SJSA1 (cell line): ENCODE measurements around the gene MBOAT2. TPM values are rescaled to one million over a fixed set of nuclear protein-coding genes. Genes with fewer than 3 reads are reported as not detected.
"Not testable (repeated sequence)": the region's sequence is repeated elsewhere in the genome, so short reads cannot be mapped to it uniquely, and the experiment has no call there.

Experiments
- DNase-seq, 2 experiments: peaks; one replicate each; pipeline ENCODE4 v3.0.0-alpha.2; 2015 to 2020; ENCODE audit warnings: low spot score in 2 of 2, low read depth in 1 of 2
- H3K27ac ChIP-seq: fragments of 250-450 bp; sonication (Bioruptor Pico); 2 replicates; pipeline ENCODE4 v1.5.1; 2020; ENCODE audit warnings: mild to moderate bottlenecking, moderate library complexity
- H3K27me3 ChIP-seq: fragments of 250-450 bp; sonication (Bioruptor Pico); replicated peaks from 2 replicates; pipeline ENCODE4 v1.5.1; 2020; ENCODE audit warnings: mild to moderate bottlenecking, moderate library complexity
- H3K36me3 ChIP-seq: fragments of 250-450 bp; sonication (Bioruptor Pico); 2 replicates; pipeline ENCODE4 v1.5.1; 2020; ENCODE audit warnings: mild to moderate bottlenecking
- H3K4me1 ChIP-seq: fragments of 250-450 bp; sonication (Bioruptor Pico); replicated peaks from 2 replicates; pipeline ENCODE4 v1.6.1; 2021; ENCODE audit warnings: mild to moderate bottlenecking
- H3K4me3 ChIP-seq: fragments of 250-450 bp; sonication (Bioruptor Pico); 2 replicates; pipeline ENCODE4 v1.5.1; 2020; ENCODE audit warnings: mild to moderate bottlenecking
- H3K9me3 ChIP-seq: fragments of 250-450 bp; sonication (Bioruptor Pico); replicated peaks from 2 replicates; pipeline ENCODE4 v1.5.1; 2020; ENCODE audit warnings: mild to moderate bottlenecking
- total RNA-seq: library from RNA; depleted of rRNA; stranded (reverse); fragments of >200 nt; shearing (Covaris generic); gene quantifications from 2 replicates; pipeline ENCODE4 v1.2.3, GENCODE V29; 2014; rRNA removed

MBOAT2 gene, protein sequence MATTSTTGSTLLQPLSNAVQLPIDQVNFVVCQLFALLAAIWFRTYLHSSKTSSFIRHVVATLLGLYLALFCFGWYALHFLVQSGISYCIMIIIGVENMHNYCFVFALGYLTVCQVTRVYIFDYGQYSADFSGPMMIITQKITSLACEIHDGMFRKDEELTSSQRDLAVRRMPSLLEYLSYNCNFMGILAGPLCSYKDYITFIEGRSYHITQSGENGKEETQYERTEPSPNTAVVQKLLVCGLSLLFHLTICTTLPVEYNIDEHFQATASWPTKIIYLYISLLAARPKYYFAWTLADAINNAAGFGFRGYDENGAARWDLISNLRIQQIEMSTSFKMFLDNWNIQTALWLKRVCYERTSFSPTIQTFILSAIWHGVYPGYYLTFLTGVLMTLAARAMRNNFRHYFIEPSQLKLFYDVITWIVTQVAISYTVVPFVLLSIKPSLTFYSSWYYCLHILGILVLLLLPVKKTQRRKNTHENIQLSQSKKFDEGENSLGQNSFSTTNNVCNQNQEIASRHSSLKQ
- total RNA-seq: 36.4 and 76.5 TPM in 2 replicates

GRCh38 chr2:9003616-9004337 is at the start of gene MBOAT2:
Gene MBOAT2, minus strand, starts transcription at chr2:9003684. Its CDS starts 70 bp downstream, at chr2:9003614.
- peak; percentile 92 to 94 for DNase-seq
- peak within 1 kb of the TSS; percentile 69 for H3K4me3 ChIP-seq
- peaks cover 8% of the 10 kb centered on the region for H3K36me3 ChIP-seq
- H3K27me3 ChIP-seq: no peaks in the 10 kb centered on the region
- H3K9me3 ChIP-seq: no peaks in the 10 kb centered on the region
- H3K4me1 ChIP-seq: peaks cover 38% of the 10 kb centered on the region
- H3K27ac ChIP-seq: peak within 1 kb of the TSS; percentile 96

DNA sequence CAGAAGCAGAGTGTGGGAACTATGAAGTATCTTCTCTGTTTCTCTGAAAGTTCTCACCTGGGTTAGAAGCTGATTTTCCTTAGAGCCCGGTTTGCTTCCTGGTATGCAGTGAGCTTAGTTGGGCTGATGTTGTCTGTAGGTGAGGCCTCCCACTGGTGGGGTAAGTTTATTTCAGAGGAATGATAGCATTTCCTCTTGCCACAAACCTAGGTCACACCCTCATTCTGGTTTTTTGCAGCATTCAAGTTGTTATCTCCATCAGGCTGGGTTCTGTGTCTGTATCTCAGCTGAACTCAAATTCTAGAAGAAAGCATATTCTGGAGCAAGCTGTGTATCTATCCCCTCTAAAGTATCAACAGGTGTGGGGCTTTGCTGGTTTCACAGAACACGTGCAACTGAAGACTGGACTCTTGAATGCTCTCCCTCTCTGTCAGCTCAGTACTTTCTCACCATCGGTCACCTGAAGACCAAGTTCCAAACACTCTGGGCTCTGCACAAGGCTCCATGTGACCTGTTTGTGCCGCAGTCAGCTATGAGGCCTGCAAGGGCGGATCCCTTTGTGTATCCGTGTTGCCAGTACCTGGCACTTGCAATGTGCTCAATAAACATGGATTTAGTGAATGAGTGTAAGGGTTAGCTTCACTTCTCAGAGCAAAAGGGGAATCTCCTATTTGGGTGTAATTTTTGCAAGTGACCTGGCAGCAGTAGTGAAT is 49.5 kb upstream of the MBOAT2 start:
- H3K9me3 ChIP-seq: no peaks in the 10 kb centered on the region

GRCh38 chr2:9051451-9051850 is 48.0 kb upstream of the MBOAT2 start:
- peaks cover 13% of the 10 kb centered on the region; the same call in 1 of the 2 replicates for H3K4me1 ChIP-seq
- not testable (repeated sequence) for H3K27me3 ChIP-seq, DNase-seq, H3K36me3 ChIP-seq, H3K9me3 ChIP-seq, H3K27ac ChIP-seq, H3K4me3 ChIP-seq

More for the DNA sequence above, 49.5 kb upstream of the MBOAT2 start:
- Histone ChIP-seq H3K27ac (no peak overlapping the region), H3K27me3 (no peaks in the 10 kb centered on the region), H3K36me3 (no peaks in the 10 kb centered on the region), H3K4me3 (no peak overlapping the region), H3K4me1 (peaks cover 20% of the 10 kb centered on the region)
- DNase-seq: no peak

DNA sequence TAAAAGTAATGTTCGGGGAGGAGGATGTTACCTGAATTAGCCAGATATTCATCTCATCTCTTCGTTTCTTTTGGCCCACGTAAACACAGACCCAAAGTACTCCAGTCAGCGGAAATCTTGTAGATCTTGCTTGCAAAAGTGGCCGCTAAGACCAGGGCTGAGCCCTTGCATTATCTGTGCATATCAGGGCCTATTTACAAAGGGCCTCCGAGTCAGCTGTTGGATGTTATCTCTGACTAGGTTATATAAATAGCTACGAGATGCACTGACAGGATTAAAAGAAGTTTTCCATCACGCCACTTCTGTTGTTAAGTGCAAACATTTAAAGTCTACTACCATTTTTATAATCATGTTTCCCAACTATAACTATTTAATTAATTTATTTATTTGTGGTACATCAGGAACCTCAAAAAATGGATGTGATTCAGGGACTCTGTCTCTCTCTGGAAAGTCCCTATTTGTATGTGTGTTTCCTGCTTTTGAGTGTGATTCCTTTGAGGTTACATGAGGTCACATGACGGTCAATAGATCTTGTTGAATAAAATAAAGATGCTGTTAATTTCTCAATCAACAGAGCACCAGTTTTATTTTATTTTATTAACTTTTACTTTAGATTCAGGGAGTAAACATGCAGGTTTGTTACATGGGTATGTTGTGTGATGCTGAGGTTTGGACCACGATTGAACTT is 46.8 kb upstream of the MBOAT2 start:
- no peaks in the 10 kb centered on the region for H3K9me3 ChIP-seq
- no peaks in the 10 kb centered on the region for H3K27me3 ChIP-seq
- peak in 1 of 2 experiments; percentile 8 for DNase-seq
- no peaks in the 10 kb centered on the region for H3K36me3 ChIP-seq
- no peak overlapping the region for H3K27ac ChIP-seq
- H3K4me3 ChIP-seq: no peak overlapping the region
- H3K4me1 ChIP-seq: peaks cover 13% of the 10 kb centered on the region; the same call in 1 of the 2 replicates

- H3K36me3 ChIP-seq: no peaks in the 10 kb centered on the region
- no peaks in the 10 kb centered on the region for H3K27me3 ChIP-seq
- no peaks in the 10 kb centered on the region for H3K9me3 ChIP-seq
- no peak overlapping the region for H3K27ac ChIP-seq
- no peak for DNase-seq
- no peak overlapping the region for H3K4me3 ChIP-seq
- peaks cover 5% of the 10 kb centered on the region; the same call in 1 of the 2 replicates for H3K4me1 ChIP-seq
Measured at GRCh38 chr2:9045595-9045994, 42.1 kb upstream of the MBOAT2 start.

DNA sequence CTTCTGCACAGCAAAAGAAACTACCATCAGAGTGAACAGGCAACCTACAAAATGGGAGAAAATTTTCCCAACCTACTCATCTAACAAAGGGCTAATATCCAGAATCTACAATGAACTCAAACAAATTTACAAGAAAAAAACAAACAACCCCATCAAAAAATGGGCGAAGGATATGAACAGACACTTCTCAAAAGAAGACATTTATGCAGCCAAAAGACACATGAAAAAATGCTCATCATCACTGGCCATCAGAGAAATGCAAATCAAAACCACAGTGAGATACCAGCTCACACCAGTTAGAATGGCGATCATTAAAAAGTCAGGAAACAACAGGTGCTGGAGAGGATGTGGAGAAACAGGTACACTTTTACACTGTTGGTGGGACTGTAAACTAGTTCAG is 40.0 kb upstream of the MBOAT2 start:
- H3K4me1 ChIP-seq, H3K27me3 ChIP-seq, H3K4me3 ChIP-seq, DNase-seq, H3K27ac ChIP-seq, H3K9me3 ChIP-seq, H3K36me3 ChIP-seq: not testable (repeated sequence)

DNA sequence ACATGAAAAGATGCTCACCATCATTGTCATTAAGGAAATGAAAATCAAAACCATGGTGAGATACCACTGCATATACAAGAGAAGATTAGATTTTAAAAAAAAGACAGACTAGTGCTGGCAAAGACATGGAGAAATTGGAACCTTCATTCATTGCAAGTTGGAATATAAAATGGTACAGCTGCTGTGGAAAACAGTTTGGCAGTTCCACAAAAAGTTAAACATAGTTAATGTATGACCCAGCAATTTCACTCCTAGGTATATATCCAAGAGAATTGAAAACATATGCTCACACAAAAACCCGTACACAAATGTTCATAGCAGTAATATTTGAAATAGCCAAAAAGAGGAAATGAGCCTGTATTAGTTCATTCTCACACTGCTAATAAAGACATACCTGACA is 33.7 kb upstream of the MBOAT2 start:
- DNase-seq: no peak
- Histone ChIP-seq H3K27me3 (no peaks in the 10 kb centered on the region), H3K4me1 (no peaks in the 10 kb centered on the region), H3K36me3 (no peaks in the 10 kb centered on the region), H3K4me3 (no peak overlapping the region), H3K27ac (no peak overlapping the region), H3K9me3 (no peaks in the 10 kb centered on the region)

DNA sequence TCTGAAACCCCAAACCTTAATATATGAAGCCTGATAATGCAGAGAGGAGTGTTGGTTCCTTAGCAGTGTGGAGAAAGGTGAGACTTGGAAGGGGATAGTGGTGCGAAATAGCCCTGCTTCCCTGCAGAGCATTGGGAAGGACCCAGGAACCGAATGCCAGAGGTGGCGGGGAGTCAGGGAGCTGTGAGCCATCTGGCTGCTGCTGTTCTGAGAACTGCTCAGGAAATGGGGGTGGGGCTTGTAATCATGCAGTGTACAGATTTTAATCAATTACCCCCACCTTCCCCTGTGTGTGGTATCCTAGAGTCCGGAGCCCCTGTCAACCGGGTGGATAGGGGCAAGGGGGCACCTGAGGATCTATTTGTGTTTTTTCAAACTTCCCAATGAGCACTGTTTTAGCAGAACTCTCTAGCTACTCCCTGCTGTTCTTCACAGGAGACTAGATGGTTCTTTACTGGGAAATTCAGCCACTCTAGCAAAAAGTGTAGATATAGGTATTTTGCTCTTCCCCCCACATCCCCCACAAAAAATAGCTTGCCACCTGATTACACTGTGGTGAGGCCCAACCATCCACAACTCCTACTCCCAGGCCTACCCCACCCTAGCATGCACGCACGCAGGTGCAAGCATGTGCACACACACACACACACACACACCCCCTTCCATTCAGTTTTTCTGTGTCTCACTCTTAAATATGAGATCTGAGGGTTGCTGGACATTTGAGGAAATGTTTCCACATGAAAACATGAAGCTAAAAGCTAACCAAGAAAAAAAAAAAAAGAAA is 30.1 kb upstream of the MBOAT2 start:
- Histone ChIP-seq H3K4me1 (0 out of 2 replicates have a peak, but pooled peaks cover 4% of the 10 kb centered on the region), H3K27ac (no peak overlapping the region), H3K4me3 (no peak overlapping the region), H3K9me3 (no peaks in the 10 kb centered on the region), H3K27me3 (no peaks in the 10 kb centered on the region), H3K36me3 (no peaks in the 10 kb centered on the region)
- no peak for DNase-seq

DNA sequence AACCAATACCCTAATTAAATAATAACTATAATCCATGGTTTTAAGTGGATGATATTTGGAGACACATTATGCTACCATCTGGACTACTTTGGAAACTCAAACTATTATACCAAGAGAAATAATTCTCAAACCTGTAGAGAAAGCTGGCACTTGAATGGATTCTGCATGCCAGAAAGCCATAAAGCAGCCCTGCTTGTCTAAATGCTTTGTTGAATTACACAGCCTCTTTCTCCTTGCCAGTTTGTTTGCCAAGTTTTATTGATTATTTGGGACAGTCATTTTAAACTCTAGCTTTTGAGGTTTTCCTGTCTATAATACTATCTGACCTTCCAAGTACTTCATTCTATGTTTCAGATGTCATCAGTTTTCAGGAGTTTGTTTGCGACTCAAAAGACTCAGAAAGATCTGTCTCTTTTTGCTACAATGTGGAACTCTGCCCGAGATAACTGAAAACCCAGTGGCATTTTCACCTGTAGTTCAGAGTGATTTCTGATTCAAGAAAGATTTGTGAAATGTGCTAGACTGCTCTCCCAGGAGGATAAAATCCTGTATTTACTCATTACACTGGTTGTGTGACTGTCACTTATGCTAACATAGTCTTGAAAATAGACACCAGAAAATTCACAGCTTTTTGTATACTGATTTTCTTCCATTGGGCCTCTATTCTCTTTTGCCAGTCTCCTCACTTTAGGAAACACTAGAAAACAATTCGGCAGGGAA is 29.2 kb upstream of the MBOAT2 start:
- Histone ChIP-seq H3K27ac (no peak overlapping the region), H3K4me3 (no peak overlapping the region), H3K36me3 (no peaks in the 10 kb centered on the region), H3K27me3 (no peaks in the 10 kb centered on the region), H3K4me1 (0 out of 2 replicates have a peak, but pooled peaks cover 4% of the 10 kb centered on the region), H3K9me3 (no peaks in the 10 kb centered on the region)
- DNase-seq: no peak

DNA sequence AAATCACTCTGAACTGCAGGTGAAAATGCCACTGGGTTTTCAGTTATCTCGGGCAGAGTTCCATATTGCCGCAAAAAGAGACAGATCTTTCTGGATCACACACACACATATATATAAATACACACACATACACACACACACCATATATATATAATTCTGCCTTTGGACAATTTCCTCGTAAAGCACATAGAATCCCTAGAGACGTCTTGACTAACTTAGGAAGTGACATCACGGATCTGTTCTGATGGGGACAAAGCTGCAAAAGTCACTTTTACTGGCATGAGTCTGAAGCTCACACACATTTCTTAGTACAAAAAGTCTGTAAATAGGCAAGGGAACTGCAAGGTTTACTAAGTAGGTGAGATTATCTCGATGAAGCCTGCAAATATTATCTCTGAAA is 28.6 kb upstream of the MBOAT2 start:
- DNase-seq: no peak
- no peak overlapping the region for H3K27ac ChIP-seq
- 0 out of 2 replicates have a peak, but pooled peaks cover 4% of the 10 kb centered on the region for H3K4me1 ChIP-seq
- no peaks in the 10 kb centered on the region; the same call in 1 of the 2 replicates for H3K9me3 ChIP-seq
- no peaks in the 10 kb centered on the region for H3K36me3 ChIP-seq
- no peaks in the 10 kb centered on the region for H3K27me3 ChIP-seq
- H3K4me3 ChIP-seq: no peak overlapping the region

DNA sequence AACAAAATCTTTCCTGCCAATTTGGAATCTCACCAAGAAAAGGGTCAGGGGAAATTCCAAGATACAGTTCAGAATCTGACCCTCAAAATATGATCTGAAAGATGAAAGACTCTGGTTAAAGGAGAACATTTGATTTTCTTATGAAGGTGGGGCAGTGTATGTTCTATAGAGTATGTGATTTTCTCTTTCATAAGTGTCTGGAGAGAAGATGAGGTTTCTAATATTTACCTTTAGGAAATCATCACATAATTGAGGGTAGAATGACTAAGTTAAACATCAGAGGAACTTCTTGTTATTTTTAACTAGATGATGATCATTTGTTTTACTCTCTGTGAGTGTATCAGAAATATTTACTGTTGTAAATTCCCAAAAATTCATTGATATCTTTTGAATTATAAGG is 27.8 kb upstream of the MBOAT2 start:
- Histone ChIP-seq H3K27me3 (no peaks in the 10 kb centered on the region), H3K36me3 (no peaks in the 10 kb centered on the region), H3K4me1 (0 out of 2 replicates have a peak, but pooled peaks cover 4% of the 10 kb centered on the region), H3K4me3 (no peak overlapping the region), H3K27ac (no peak overlapping the region), H3K9me3 (no peaks in the 10 kb centered on the region; the same call in 1 of the 2 replicates)
- DNase-seq: no peak

DNA sequence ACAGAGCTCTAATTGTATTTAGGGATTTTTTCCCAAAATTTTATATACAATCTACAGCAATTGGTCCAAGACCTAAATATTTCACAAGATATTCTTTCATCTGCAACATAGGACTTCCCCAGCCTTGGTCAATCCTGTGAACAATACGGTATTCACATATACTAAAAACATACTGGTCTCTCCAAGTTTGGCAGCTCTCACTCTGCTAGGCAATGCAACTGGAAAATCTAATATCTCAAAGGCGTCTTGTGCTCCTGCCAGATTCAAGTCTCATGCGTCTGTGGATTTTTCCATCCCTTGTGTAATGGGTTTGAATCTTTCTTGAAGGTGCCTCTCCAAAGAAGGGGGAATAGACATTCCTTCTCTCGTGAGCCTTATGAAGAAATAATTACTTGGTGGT is 27.4 kb upstream of the MBOAT2 start:
- H3K36me3 ChIP-seq: no peaks in the 10 kb centered on the region
- 0 out of 2 replicates have a peak, but pooled peaks cover 4% of the 10 kb centered on the region for H3K4me1 ChIP-seq
- H3K27me3 ChIP-seq: no peaks in the 10 kb centered on the region
- H3K4me3 ChIP-seq: no peak overlapping the region
- no peaks in the 10 kb centered on the region; the same call in 1 of the 2 replicates for H3K9me3 ChIP-seq
- H3K27ac ChIP-seq: no peak overlapping the region
- DNase-seq: no peak
